ENCODE results near the gene ALDH18A1.

Gene ALDH18A1

DNA sequence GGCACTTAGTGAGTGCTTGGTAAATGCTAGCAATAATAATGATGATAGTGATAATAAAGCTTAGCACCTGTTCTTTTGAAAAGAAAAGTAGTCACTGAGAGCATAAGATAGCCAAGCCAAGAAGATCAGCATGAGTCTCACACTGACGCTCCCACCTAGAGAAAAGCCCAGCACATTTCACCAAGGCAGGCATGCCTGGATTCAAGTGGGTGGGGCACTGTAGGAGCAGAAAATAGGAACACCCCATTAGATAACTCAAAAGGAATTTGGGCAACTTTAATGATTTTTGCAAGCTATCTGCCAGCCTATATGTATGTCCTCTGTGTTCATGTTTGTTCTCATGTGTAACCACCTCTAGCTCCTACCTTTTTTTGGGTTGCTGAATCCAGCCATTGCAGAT, 77.2 kb downstream of the ALDH18A1 start:
- DNase-seq (ENCODE audit: low read depth) = no peak

- DNase-seq (ENCODE audit: low read depth) = no peak
Measured at GRCh38 chr10:95578619-95579018, 77.9 kb downstream of the ALDH18A1 start.

DNA sequence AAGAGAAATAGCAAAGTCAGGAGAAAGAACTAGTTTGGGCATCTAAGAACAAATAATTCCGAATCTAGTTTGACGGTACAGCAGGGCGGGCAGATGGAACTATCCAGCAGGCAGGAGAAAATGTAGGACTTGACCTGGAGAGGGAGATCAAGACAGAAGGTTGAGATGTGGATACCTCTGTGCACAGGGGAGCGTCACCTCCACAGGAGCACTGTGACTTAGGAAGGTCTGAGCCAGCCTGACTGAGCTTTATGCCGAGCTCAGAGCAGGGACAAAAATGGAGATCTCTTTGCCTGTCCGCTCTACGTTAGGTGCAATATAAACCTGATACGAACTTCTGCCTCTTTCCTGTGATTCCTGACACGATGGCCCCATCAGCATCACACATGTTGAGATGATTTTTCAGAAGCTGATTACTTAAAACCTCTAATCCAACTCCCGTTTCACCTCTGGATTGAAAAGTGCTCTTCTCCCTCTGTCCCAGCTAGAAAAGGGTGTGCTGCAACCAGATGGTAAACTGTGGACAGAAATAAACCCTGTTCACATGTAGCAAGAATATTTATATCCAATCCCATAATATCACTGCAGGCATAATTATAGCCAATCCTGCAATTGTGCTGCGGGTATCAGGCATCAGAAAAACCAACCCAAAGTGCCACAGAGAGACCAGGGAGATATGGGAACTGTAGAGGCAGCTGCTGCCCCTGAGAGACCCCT, 81.7 kb downstream of the ALDH18A1 start:
- DNase-seq (ENCODE audit: low read depth) = no peak

GRCh38 chr10:95573964-95574604, 82.4 kb downstream of the ALDH18A1 start:
- no peak for DNase-seq (ENCODE audit: low read depth)

DNA sequence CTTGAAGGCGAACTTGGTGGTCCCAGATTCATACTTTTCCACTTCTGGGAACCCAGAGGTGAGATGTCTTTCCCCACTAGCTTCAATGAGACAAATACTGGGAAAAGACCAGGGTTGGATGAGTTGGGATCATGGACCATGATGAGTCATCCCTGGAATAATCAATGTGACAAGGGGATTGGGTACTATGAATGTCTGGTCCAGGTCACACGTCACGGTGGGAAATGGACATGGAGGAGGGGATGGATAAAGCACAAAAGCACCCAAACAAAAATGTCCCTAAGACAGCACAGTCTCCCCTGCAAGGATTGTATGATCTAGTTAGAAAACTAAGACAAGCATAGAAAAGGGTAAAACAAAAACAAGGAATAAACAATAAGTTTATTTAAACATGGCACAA, 83.0 kb downstream of the ALDH18A1 start:
- no peak for DNase-seq (ENCODE audit: low read depth)

DNA sequence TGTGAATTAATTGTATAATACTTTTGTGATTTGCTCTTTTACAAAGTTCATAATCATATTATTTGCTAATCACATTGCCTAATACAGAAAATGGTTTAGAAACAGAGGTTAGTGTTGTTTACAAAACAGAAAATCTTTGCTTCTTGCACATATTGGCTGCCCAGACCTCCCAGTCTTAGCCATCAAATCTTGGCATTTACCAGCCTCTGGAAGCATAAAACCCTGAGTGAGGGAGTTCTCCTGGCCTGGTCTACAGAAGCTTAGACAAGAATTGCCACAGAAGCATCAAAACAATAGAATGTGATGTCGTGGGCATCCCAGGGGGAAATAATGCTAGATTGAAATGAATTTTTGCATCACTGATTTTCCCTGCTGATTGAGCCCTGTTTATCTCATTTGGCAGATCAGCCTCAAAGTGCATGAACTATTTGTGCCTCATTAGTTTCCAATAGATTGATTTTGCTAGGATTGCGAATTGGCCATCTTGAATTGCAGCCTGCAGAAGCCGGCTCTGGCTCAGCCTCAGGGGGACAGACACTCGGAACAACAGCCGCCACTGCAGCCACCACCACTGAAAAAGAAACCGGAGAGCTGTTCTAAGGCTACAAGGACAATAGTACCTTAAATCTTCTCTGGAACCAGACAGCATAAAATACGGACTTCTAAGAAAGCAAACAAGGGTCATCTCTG, 84.2 kb downstream of the ALDH18A1 start:
- DNase-seq (ENCODE audit: low read depth) = no peak

- no peak for DNase-seq (ENCODE audit: low read depth)
Measured at GRCh38 chr10:95571390-95571789, 85.1 kb downstream of the ALDH18A1 start.

- no peak for DNase-seq (ENCODE audit: low read depth)
Measured at GRCh38 chr10:95569368-95569767, 87.1 kb downstream of the ALDH18A1 start.

GRCh38 chr10:95567903-95568630, 88.4 kb downstream of the ALDH18A1 start:
- no peak for DNase-seq (ENCODE audit: low read depth)

DNA sequence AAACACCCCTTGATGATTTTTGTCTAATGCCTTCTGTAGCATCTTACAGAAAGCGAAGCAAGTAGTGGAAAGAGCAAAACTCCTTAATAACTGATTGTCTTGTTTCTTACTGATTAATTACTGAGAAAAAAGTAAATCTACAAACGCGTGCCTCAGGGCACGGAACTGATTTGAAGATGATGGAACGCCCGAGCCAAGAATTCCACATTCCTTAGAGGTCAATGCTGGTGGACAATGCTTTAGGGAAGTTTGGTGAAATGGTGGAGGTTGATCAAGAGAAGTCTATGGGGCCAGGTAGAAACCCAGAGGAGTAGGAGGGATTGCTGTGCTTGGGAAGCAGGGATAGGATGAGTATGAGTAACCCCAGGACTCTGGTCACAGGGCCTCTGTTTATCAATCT, 90.4 kb downstream of the ALDH18A1 start:
- DNase-seq (ENCODE audit: low read depth) = no peak

DNA sequence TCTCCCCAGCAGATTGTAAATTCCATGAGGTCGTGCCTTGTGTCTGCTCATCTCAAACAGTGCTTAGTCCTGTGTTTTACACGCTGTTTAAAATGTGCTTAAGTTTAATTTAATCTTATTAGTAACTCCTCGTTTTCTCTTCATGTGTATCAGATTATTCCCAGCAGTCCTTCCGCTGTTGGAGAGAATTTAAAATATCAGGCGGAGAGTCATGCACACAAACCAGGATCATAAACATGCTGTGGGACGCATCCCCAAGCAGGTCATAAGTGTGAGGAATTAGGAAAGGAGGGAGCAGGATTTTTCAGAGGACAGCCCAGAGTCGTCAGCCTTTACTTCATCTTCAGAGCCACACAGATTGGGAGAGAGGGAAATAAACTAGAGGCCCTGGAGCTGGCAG, 91.2 kb downstream of the ALDH18A1 start:
- DNase-seq (ENCODE audit: low read depth) = no peak

GRCh38 chr10:95564291-95564690, 92.2 kb downstream of the ALDH18A1 start:
- DNase-seq (ENCODE audit: low read depth) = no peak

GRCh38 chr10:95562341-95562965, 94.1 kb downstream of the ALDH18A1 start:
- DNase-seq (ENCODE audit: low read depth) = no peak

DNA sequence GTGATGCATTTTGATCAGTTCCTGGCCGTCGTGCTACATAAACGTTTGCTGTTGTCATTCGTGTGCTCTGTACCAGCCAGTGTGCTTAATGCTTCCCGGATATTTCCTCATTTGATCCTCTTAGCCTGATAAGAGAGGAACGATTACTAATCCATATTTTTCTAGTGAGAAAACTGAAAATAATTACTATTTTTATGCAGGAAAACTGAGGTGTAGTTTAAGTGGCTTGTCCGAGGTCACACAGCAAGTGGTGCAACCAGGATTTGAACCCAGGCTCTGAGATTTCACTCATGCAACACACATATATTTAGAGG, 94.7 kb downstream of the ALDH18A1 start:
- no peak for DNase-seq (ENCODE audit: low read depth)

DNA sequence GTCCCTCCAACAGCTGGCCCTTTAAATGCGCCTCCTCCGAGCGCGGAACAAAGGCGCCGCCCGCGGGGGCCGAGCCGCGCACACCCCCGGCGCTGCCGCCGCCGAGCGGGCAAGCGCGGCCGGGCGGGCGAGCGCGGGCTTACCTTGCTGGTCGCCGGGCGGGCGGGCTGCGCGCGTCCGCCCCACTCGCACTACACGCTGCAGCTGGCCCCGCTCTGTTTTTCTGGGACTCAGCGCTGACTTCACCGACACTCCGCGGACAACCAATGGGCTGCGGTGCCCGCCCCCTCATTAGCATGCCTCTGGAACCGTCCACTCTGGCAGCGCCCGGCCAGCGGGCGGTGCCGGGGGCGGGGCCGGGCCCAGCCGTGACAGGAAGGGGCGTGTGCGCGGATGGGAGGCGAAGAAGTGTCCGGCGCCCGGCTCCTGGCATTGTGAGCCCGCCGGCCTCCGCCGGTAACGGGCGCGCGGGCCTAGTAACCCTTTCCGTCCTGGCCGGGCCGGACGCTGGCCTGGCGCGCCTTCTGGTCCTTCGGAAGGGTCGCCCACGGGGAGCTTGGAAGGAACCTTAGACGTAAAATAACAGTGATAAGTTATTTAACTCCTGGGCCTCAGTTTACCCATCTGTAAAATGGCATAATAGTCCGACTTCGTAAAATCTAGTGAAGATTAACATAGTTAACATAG, 95.2 kb downstream of the ALDH18A1 start, which contains the start of gene SORBS1:
SORBS1 (minus strand) TSS at position 195 of the 687 bp plus-strand sequence. CDS start 120,236 bp downstream, outside the sequence.
- DNase-seq (ENCODE audit: low read depth) = peak; percentile 85

DNA sequence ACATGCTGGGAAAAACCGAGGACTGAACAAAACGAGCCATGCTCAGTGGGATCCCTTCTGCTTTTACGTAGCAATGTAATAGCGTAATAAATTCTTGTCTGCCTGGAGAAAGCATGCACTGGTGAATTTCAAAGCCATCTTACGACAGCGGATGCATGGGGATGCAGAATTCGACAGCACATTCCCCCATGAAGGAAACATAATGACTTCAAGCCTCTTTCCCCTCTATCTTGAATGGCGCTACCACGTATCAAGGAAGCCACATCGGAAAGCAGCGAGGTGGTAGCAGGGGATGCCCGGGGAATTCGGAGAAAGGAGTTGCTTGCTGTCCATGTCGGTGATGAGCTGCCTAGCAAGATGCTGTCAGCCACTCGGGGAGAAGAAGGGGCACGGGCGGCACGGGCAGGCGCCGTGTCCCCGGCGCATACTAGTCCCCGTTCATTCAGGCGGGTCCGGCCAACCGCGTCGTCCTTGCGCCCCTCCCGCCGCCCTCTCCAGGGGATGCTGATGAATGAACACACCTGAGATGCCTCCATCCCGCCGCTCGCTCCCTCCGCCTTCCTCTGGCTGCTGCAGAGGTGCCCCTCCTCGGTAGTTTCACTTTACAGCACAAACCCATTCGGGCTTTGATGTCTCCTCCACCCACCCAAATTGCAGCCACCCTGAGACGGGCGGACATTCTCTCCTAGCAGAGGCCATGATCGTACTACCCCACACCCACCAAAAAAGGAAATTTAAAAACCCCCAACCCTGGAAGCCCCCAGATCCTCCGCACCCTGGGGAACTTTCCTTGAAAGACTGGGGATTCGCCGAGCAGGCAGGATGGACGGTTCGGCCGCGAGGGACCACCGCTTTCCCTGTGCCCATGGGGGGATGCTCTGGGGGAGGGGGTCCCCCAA, 96.0 kb downstream of the ALDH18A1 start:
- peak; percentile 17 for DNase-seq (ENCODE audit: low read depth)

- no peak for DNase-seq (ENCODE audit: low read depth)
Measured at GRCh38 chr10:95559896-95560277, 96.6 kb downstream of the ALDH18A1 start.

DNA sequence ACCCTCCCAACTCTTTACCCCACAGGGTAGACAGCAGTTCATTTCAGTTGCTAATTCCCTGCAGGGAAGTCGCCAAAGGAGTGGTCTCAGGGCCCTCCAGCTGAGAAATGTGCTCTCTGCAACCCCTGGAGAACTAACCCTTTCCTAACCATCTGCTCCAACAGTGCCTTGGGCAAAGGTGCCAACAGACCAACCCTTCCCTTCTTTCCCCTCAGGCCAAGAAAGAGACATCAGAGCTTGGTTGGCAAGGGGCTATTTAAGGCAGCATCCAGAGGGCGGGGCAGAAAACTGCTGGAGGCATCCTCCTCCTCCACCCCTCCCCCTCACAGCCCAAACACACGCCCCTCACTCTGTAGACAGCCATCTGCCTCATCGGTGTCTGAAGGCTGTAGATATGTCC, 97.0 kb downstream of the ALDH18A1 start:
- DNase-seq (ENCODE audit: low read depth) = no peak

DNA sequence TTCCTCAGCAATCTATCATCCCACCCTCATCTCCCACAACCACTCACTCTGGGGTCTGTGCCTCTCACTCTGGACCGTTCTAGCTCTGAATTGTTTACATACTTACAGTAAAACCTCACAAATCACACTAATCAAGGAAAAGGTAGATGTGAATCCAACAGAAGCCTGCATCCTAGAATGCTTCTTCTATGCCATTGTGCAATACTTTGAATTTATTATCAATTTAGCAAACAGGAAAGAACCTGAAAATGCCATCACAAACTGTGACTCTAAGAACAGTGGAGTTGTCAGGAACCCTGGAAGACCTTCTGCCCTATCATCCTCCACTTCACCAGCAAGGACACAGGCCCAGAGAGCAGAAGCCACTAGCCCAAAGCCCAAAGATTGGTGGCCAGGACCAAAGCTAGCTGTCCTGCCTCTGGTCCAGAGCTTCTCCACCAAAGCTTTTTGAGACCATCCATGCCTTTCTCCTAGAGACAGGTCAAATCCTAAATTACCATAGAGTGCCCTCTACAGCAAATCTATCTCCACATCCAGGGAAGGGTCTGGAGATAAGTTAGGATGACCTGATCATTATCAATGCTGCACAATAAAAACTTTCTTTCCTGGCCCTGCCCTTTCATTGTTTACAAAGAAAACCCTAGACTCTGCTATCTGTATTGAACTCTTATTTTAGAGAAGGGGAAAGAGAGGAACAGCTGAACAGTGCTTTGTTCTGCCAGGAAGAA, 97.8 kb downstream of the ALDH18A1 start:
- DNase-seq (ENCODE audit: low read depth) = no peak
